Right atrium auricular region (tissue), 2 donors: ENCODE results near the gene HOXC5. TPM values are rescaled to one million over a fixed set of nuclear protein-coding genes. Genes with fewer than 3 reads are reported as not detected.

Experiments
- DNase-seq: peaks from one replicate; pipeline ENCODE4 v3.0.0-alpha.2; 2019; ENCODE audit warnings: low spot score
- H3K27ac ChIP-seq, 2 donors: fragments of 200-600 bp; sonication (generic); 1 replicate in 1 of 2; 2 replicates in 1 of 2; pipeline ENCODE4 v1.5.1; 2016 to 2019
- H3K27me3 ChIP-seq, 2 donors: fragments of 200-600 bp; sonication (generic); one replicate each; pipeline versions ENCODE4 v1.5.1 to v1.6.0; 2017 to 2019
- H3K36me3 ChIP-seq: fragments of 200-600 bp; sonication (generic); one replicate; pipeline ENCODE4 v1.5.1; 2016
- H3K4me1 ChIP-seq, 2 donors: fragments of 200-600 bp; sonication (generic); one replicate each; pipeline versions ENCODE4 v1.5.1 to v1.6.0; 2017 to 2019
- H3K4me3 ChIP-seq, 2 donors: fragments of 200-600 bp; sonication (generic); 1 replicate in 1 of 2; 2 replicates in 1 of 2; pipeline ENCODE4 v1.5.1; 2017 to 2019; ENCODE audit warnings: mild to moderate bottlenecking in 1 of 2, moderate library complexity in 1 of 2
- H3K9me3 ChIP-seq, 2 donors: fragments of 200-600 bp; sonication (generic); one replicate each; pipeline ENCODE4 v1.5.1; 2019
- CTCF ChIP-seq, 2 donors: fragments of 200-600 bp; sonication (generic); IDR thresholded peaks; one replicate each; pipeline ENCODE4 v1.5.1; 2019; ENCODE audit warnings: antibody characterized with exemption in 2 of 2
- total RNA-seq, 2 donors: library from RNA; depleted of rRNA; stranded (reverse); fragments of >200 nt; gene quantifications; one replicate each; pipeline ENCODE4 v1.1.0, GENCODE V29; 2016

The HOXC5 gene
- total RNA-seq, 2 donors from 2014 or later: 0.33 TPM; not detected in 1

- Histone ChIP-seq H3K27ac (no peak overlapping the region), H3K4me3 (no peak overlapping the region), H3K27me3 (peaks cover 6 to 28% of the 10 kb centered on the region in 2 donors), H3K9me3 (peaks cover 0 to 2% of the 10 kb centered on the region in 2 donors), H3K36me3 (no peaks in the 10 kb centered on the region), H3K4me1 (peaks cover 0 to 16% of the 10 kb centered on the region in 2 donors)
- TF ChIP-seq CTCF (IDR thresholded peaks at IDR 0.05): no peak
- DNase-seq: no peak
Observed at GRCh38 chr12:54037360-54038283, 4.8 kb downstream of the HOXC5 start.

GRCh38 chr12:54038284-54038870, 5.5 kb downstream of the HOXC5 start:
- H3K36me3 ChIP-seq: no peaks in the 10 kb centered on the region
- H3K4me1 ChIP-seq: peaks cover 0 to 12% of the 10 kb centered on the region in 2 donors
- H3K27me3 ChIP-seq: peaks cover 0 to 20% of the 10 kb centered on the region in 2 donors
- no peak for TF ChIP-seq CTCF (IDR thresholded peaks at IDR 0.05)
- no peak for DNase-seq
- H3K4me3 ChIP-seq: no peak overlapping the region
- no peaks in the 10 kb centered on the region for H3K9me3 ChIP-seq
- H3K27ac ChIP-seq: no peak overlapping the region

GRCh38 chr12:54038871-54039414, 6.1 kb downstream of the HOXC5 start:
- H3K36me3 ChIP-seq: no peaks in the 10 kb centered on the region
- H3K4me3 ChIP-seq: no peak overlapping the region
- no peak overlapping the region for H3K27ac ChIP-seq
- no peaks in the 10 kb centered on the region for H3K9me3 ChIP-seq
- no peak for DNase-seq
- TF ChIP-seq CTCF (IDR thresholded peaks at IDR 0.05): no peak
- peaks cover 0 to 14% of the 10 kb centered on the region in 2 donors for H3K27me3 ChIP-seq
- peaks cover 0 to 6% of the 10 kb centered on the region in 2 donors for H3K4me1 ChIP-seq

- H3K36me3 ChIP-seq: no peaks in the 10 kb centered on the region
- H3K27me3 ChIP-seq: peaks cover 0 to 14% of the 10 kb centered on the region in 2 donors
- no peak for TF ChIP-seq CTCF (IDR thresholded peaks at IDR 0.05)
- DNase-seq: no peak
- H3K9me3 ChIP-seq: no peaks in the 10 kb centered on the region
- no peak overlapping the region for H3K27ac ChIP-seq
- no peaks in the 10 kb centered on the region for H3K4me1 ChIP-seq
- no peak overlapping the region for H3K4me3 ChIP-seq
Observed at GRCh38 chr12:54039417-54040147, 6.7 kb downstream of the HOXC5 start.

- Histone ChIP-seq H3K4me1 (no peaks in the 10 kb centered on the region), H3K4me3 (no peak overlapping the region), H3K27me3 (peaks cover 0 to 9% of the 10 kb centered on the region in 2 donors), H3K9me3 (no peaks in the 10 kb centered on the region), H3K27ac (no peak overlapping the region), H3K36me3 (no peaks in the 10 kb centered on the region)
- TF ChIP-seq CTCF (IDR thresholded peaks at IDR 0.05): no peak
- no peak for DNase-seq
Observed at GRCh38 chr12:54040148-54040494, 7.3 kb downstream of the HOXC5 start.
